ENCODE measurements around the gene TRABD2B. TPM values are rescaled to one million over a fixed set of nuclear protein-coding genes. Genes with fewer than 3 reads are reported as not detected.

TRABD2B gene
- total and polyA plus RNA-seq, 2 experiments from 2014 or later, result 1.00 to 2.3 TPM

GRCh38 chr1:48001696-48002095, 4.5 kb upstream of the TRABD2B start:
- 49% methylated on average over 2 of the region's 2 CpGs for WGBS (ENCODE audit: low lambda C conversion rate, missing lambda C conversion rate)
- no peaks in the 10 kb centered on the region for H3K79me2 ChIP-seq
- H3K4me2 ChIP-seq, result no peak overlapping the region
- no peak overlapping the region for H3K4me3 ChIP-seq
- no peaks in the 10 kb centered on the region for H3K9me2 ChIP-seq (replicated peaks; ENCODE audit: insufficient read depth)
- H3K27me3 ChIP-seq, result peaks cover 12% of the 10 kb centered on the region
- DNase-seq (ENCODE audit: low spot score), result no peak
- no peak overlapping the region for H2AFZ ChIP-seq
- H3K36me3 ChIP-seq (replicated peaks; ENCODE audit: insufficient read depth, low read depth), result no peaks in the 10 kb centered on the region
- H4K20me1 ChIP-seq (ENCODE audit: insufficient read depth, poor library complexity, severe bottlenecking), result no peaks in the 10 kb centered on the region
- TF ChIP-seq EZH2 (IDR thresholded peaks at IDR 0.05; ENCODE audit: borderline replicate concordance) (no peak), CTCF (IDR thresholded peaks at IDR 0.05; ENCODE audit: poor library complexity) (no peak), EZH2phosphoT487 (IDR thresholded peaks at IDR 0.05; ENCODE audit: low read depth, severe bottlenecking, unreplicated experiment) (no peak)
- H3K4me1 ChIP-seq (ENCODE audit: insufficient read depth), result peaks cover 9% of the 10 kb centered on the region
- no peaks in the 10 kb centered on the region for H3K9me3 ChIP-seq (ENCODE audit: low read depth)
- no peak overlapping the region for H3K27ac ChIP-seq

- WGBS (ENCODE audit: low lambda C conversion rate, missing lambda C conversion rate), result 94% methylated on average over 1 of the region's 1 CpG
- TF ChIP-seq EZH2 (IDR thresholded peaks at IDR 0.05; ENCODE audit: borderline replicate concordance), result no peak
- TF ChIP-seq CTCF (IDR thresholded peaks at IDR 0.05; ENCODE audit: poor library complexity), result no peak
- no peak for TF ChIP-seq EZH2phosphoT487 (IDR thresholded peaks at IDR 0.05; ENCODE audit: low read depth, severe bottlenecking, unreplicated experiment)
- Histone ChIP-seq H3K4me2 (no peak overlapping the region), H3K4me3 (no peak overlapping the region), H3K27ac (no peak overlapping the region), H3K9me2 (replicated peaks; ENCODE audit: insufficient read depth) (no peaks in the 10 kb centered on the region), H3K4me1 (ENCODE audit: insufficient read depth) (peaks cover 7% of the 10 kb centered on the region), H3K79me2 (no peaks in the 10 kb centered on the region), H4K20me1 (ENCODE audit: insufficient read depth, poor library complexity, severe bottlenecking) (no peaks in the 10 kb centered on the region), H3K9me3 (ENCODE audit: low read depth) (no peaks in the 10 kb centered on the region), H3K36me3 (replicated peaks; ENCODE audit: insufficient read depth, low read depth) (no peaks in the 10 kb centered on the region), H2AFZ (no peak overlapping the region), H3K27me3 (peaks cover 14% of the 10 kb centered on the region)
- DNase-seq (ENCODE audit: low spot score), result no peak
Observed at GRCh38 chr1:48000883-48001282, 3.7 kb upstream of the TRABD2B start.

- Histone ChIP-seq H4K20me1 (ENCODE audit: insufficient read depth, poor library complexity, severe bottlenecking) (no peaks in the 10 kb centered on the region), H3K4me3 (no peak overlapping the region), H3K27me3 (peaks cover 19% of the 10 kb centered on the region), H3K9me3 (ENCODE audit: low read depth) (no peaks in the 10 kb centered on the region), H3K36me3 (replicated peaks; ENCODE audit: insufficient read depth, low read depth) (no peaks in the 10 kb centered on the region), H3K27ac (no peak overlapping the region), H3K79me2 (peaks cover 4% of the 10 kb centered on the region), H2AFZ (no peak overlapping the region), H3K4me2 (no peak overlapping the region), H3K4me1 (ENCODE audit: insufficient read depth) (peaks cover 2% of the 10 kb centered on the region), H3K9me2 (replicated peaks; ENCODE audit: insufficient read depth) (no peaks in the 10 kb centered on the region)
- WGBS (ENCODE audit: low lambda C conversion rate, missing lambda C conversion rate), result 90% methylated on average over 4 of the region's 4 CpGs
- TF ChIP-seq EZH2phosphoT487 (IDR thresholded peaks at IDR 0.05; ENCODE audit: low read depth, severe bottlenecking, unreplicated experiment) (no peak), CTCF (IDR thresholded peaks at IDR 0.05; ENCODE audit: poor library complexity) (no peak), EZH2 (IDR thresholded peaks at IDR 0.05; ENCODE audit: borderline replicate concordance) (no peak)
- DNase-seq (ENCODE audit: low spot score), result no peak
Observed at GRCh38 chr1:47999097-47999496, 1.9 kb upstream of the TRABD2B start.

Measured in hepatocyte (in vitro differentiated cells).